ENCODE data around the gene PCDHB12.
"Not testable (repeated sequence)": the region's sequence is repeated elsewhere in the genome, so short reads cannot be mapped to it uniquely, and the experiment has no call there.

PCDHB12 gene

DNA sequence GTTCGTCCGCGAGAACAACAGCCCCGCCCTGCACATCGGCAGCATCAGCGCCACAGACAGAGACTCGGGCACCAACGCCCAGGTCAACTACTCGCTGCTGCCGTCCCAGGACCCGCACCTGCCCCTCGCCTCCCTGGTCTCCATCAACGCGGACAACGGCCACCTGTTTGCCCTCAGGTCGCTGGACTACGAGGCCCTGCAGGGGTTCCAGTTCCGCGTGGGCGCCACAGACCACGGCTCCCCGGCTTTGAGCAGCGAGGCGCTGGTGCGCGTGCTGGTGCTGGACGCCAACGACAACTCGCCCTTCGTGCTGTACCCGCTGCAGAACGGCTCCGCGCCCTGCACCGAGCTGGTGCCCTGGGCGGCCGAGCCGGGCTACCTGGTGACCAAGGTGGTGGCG, 1.8 kb downstream of the PCDHB12 start:
- DNase-seq (ENCODE audit: low read depth), result not testable (repeated sequence)

DNA sequence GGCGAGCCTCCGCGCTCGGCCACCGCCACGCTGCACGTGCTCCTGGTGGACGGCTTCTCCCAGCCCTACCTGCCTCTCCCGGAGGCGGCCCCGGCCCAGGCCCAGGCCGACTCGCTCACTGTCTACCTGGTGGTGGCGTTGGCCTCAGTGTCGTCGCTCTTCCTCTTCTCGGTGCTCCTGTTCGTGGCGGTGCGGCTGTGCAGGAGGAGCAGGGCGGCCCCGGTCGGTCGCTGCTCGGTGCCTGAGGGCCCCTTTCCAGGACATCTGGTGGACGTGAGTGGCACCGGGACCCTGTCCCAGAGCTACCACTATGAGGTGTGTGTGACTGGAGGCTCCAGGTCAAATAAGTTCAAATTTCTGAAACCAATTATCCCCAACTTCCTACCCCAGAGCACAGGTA, 2.3 kb downstream of the PCDHB12 start:
- not testable (repeated sequence) for DNase-seq (ENCODE audit: low read depth)

DNA sequence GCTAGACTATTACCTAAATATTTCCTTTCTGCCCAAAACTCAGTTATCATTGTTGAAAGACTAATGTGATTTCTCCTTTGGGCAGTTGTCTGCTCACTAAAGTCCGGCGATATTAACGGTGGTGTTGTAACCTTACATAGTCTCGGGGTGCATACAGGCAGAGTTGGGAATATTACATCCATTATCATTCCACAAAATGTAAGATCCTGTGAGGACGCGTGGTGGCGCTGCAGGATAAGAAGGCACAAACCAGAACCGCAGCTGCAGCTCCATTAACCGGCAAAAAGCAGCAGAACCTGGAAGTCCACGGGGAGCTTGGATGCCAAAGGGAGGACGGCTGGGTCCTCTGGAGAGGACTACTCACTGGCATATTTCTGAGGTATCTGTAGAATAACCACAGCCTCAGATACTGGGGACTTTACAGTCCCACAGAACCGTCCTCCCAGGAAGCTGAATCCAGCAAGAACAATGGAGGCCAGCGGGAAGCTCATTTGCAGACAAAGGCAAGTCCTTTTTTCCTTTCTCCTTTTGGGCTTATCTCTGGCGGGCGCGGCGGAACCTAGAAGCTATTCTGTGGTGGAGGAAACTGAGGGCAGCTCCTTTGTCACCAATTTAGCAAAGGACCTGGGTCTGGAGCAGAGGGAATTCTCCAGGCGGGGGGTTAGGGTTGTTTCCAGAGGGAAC, 5.3 kb downstream of the PCDHB12 start, which contains the start of gene PCDHB13:
TSS of gene PCDHB13 (plus strand) at position 264 of the 684 bp plus-strand sequence. CDS start at position 469, 205 bp downstream.
- DNase-seq (ENCODE audit: low read depth), result not testable (repeated sequence)

DNA sequence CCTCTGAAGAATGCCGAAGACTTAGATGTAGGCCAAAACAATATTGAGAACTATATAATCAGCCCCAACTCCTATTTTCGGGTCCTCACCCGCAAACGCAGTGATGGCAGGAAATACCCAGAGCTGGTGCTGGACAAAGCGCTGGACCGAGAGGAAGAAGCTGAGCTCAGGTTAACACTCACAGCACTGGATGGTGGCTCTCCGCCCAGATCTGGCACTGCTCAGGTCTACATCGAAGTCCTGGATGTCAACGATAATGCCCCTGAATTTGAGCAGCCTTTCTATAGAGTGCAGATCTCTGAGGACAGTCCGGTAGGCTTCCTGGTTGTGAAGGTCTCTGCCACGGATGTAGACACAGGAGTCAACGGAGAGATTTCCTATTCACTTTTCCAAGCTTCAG, 6.1 kb downstream of the PCDHB12 start:
- not testable (repeated sequence) for DNase-seq (ENCODE audit: low read depth)

DNA sequence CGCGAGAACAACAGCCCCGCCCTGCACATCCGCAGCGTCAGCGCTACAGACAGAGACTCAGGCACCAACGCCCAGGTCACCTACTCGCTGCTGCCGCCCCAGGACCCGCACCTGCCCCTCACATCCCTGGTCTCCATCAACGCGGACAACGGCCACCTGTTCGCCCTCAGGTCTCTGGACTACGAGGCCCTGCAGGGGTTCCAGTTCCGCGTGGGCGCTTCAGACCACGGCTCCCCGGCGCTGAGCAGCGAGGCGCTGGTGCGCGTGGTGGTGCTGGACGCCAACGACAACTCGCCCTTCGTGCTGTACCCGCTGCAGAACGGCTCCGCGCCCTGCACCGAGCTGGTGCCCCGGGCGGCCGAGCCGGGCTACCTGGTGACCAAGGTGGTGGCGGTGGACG, 7.0 kb downstream of the PCDHB12 start:
- DNase-seq (ENCODE audit: low read depth), result not testable (repeated sequence)

DNA sequence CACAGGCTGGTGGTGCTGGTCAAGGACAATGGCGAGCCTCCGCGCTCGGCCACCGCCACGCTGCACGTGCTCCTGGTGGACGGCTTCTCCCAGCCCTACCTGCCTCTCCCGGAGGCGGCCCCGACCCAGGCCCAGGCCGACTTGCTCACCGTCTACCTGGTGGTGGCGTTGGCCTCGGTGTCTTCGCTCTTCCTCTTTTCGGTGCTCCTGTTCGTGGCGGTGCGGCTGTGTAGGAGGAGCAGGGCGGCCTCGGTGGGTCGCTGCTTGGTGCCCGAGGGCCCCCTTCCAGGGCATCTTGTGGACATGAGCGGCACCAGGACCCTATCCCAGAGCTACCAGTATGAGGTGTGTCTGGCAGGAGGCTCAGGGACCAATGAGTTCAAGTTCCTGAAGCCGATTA, 7.5 kb downstream of the PCDHB12 start:
- DNase-seq (ENCODE audit: low read depth), result not testable (repeated sequence)

DNA sequence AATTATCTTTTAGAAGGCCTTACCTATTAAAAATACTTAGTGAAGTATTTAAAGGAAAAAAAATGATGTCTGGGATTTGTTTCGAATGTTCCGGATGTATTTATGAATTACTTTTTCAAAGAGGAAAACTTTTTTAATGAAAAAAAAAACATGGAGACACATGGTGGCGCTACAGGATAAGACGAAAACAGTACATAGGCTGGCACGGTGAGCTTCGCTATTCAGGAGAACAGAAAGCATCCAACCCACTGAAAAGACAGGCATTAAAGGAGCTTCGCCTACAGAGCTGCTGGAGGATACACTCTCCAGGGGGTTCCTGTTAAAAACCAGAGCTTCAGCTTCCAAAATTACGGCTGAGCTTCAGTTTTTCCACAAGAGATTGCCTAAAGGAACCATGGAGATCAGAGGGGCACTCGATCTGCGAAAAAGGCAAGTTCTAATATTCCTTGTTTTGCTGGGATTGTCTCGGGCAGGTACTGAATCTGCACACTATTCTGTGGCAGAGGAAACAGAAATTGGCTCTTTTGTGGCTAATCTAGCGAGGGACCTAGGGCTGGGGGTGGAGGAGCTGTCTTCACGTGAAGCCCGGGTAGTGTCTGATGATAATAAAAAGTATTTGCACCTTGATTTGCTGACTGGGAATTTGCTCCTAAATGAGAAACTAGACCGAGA, 14.7 kb downstream of the PCDHB12 start, which contains the start of gene PCDHB14:
TSS of gene PCDHB14 (plus strand) at position 232 of the 672 bp plus-strand sequence. CDS start at position 395, 163 bp downstream.
- no peak for DNase-seq (ENCODE audit: low read depth)

DNA sequence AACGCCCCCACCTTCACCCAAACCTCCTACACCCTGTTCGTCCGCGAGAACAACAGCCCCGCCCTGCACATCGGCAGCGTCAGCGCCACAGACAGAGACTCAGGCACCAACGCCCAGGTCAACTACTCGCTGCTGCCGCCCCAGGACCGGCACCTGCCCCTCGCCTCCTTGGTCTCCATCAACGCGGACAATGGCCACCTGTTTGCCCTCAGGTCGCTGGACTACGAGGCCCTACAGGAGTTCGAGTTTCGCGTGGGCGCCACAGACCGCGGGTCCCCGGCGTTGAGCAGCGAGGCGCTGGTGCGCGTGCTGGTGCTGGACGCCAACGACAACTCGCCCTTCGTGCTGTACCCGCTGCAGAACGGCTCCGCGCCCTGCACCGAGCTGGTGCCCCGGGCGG, 16.3 kb downstream of the PCDHB12 start:
- DNase-seq (ENCODE audit: low read depth), result not testable (repeated sequence)

DNA sequence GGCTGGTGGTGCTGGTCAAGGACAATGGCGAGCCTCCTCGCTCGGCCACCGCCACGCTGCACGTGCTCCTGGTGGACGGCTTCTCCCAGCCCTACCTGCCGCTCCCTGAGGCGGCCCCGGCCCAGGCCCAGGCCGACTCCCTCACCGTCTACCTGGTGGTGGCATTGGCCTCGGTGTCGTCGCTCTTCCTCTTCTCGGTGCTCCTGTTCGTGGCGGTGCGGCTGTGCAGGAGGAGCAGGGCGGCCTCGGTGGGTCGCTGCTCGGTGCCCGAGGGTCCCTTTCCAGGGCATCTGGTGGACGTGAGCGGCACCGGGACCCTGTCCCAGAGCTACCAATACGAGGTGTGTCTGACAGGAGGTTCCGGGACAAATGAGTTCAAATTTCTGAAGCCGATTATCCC, 16.9 kb downstream of the PCDHB12 start:
- not testable (repeated sequence) for DNase-seq (ENCODE audit: low read depth)

DNA sequence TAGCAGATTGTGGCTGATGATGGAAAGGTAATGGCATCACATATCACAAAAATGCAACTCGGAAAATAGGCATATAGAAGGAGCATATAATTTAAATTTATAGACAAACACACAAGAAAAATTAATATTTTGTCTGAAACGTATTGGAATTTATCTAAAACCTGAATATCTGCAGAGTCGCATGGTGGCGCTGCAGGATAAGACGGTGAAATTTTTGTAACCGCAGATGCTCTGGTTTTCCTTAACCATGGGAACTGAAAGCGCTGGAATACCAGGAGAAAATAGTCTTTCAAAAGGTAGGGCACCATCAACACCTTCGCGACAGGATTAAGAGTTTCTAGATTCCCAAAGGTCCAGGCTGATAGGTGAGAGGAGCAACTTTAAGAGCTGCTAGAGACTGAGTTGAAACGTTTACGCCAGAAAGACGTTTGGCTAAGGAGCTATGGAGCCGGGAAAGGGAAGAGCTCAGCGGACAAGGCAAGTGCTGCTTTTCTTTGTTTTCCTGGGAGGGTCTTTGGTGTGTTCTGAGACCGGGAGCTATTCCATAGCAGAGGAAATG, 25.7 kb downstream of the PCDHB12 start:
- no peak for DNase-seq (ENCODE audit: low read depth)

DNA sequence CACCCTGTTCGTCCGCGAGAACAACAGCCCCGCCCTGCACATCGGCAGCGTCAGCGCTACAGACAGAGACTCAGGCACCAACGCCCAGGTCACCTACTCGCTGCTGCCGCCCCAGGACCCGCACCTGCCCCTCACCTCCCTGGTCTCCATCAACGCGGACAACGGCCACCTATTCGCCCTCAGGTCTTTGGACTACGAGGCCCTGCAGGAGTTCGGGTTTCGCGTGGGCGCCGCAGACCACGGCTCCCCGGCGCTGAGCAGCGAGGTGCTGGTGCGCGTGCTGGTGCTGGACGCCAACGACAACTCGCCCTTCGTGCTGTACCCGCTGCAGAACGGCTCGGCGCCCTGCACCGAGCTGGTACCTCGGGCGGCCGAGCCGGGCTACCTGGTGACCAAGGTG, 27.4 kb downstream of the PCDHB12 start:
- not testable (repeated sequence) for DNase-seq (ENCODE audit: low read depth)

DNA sequence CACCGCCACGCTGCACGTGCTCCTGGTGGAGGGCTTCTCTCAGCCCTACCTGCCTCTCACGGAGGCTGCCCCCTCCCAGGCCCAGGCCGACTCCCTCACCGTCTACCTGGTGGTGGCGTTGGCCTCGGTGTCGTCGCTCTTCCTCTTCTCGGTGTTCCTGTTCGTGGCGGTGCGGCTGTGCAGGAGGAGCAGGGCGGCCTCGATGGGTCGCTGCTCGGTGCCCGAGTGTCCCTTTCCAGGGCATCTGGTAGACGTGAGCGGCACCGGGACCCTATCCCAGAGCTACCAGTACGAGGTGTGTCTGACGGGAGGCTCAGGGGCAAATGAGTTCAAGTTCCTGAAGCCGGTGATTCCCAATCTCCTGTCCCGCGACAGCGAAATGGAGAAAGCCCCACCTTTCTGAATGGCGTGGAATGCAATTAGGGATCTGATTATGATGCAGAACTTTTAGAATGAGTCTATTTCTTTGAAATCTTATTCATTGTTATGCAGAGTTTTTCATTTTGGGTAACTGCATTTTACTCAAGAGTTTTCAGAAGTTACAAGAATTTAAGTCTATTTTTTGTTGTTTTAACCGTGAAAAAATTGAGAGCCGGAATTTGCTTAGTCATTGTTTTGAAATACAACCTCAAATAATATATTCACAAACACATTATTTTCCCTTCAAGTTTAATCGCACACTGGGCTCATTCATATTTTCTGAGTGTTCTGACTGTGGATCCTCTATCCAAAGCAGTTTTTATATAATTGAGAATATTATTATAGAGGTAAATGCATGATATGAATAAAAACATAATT, 28.2 kb downstream of the PCDHB12 start:
- DNase-seq (ENCODE audit: low read depth), result no peak

DNA sequence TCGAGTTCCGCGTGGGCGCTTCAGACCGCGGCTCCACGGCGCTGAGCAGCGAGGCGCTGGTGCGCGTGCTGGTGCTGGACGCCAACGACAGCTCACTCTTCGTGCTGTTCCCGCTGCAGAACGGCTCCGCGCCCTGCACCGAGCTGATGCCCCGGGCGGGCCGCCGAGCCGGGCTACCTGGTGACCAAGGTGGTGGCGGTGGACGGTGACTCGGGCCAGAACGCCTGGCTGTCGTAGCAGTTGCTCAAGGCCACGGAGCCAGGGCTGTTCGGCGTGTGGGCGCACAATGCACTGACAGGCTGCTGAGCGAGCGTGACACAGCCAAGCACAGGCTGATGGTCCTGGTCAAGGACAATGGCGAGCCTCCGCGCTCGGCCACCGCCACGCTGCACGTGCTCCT, 33.0 kb downstream of the PCDHB12 start:
- DNase-seq (ENCODE audit: low read depth), result no peak

DNA sequence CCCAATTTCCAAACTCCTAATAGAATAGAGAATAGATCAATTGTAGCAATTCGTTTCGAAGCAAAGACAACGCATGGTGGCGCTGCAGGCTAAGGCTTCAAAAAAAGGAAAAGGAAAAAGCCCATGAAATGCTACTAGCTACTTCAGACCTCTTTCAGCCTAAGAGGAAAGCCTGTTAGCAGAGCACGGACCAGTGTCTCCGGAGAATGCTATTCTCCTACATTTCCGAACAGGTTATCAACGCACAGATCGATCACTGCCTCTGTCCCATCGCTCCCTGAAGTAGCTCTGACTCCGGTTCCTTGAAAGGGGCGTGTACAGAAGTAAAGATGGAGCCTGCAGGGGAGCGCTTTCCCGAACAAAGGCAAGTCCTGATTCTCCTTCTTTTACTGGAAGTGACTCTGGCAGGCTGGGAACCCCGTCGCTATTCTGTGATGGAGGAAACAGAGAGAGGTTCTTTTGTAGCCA, 36.8 kb downstream of the PCDHB12 start, which contains the start of gene PCDHB15:
TSS of gene PCDHB15 (plus strand) at position 146 of the 468 bp plus-strand sequence. CDS start at position 330, 184 bp downstream.
- no peak for DNase-seq (ENCODE audit: low read depth)

DNA sequence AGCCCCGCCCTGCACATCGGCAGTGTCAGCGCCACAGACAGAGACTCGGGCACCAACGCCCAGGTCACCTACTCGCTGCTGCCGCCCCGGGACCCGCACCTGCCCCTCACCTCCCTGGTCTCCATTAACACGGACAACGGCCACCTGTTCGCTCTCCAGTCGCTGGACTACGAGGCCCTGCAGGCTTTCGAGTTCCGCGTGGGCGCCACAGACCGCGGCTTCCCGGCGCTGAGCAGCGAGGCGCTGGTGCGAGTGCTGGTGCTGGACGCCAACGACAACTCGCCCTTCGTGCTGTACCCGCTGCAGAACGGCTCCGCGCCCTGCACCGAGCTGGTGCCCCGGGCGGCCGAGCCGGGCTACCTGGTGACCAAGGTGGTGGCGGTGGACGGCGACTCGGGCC, 38.5 kb downstream of the PCDHB12 start:
- DNase-seq (ENCODE audit: low read depth), result not testable (repeated sequence)

DNA sequence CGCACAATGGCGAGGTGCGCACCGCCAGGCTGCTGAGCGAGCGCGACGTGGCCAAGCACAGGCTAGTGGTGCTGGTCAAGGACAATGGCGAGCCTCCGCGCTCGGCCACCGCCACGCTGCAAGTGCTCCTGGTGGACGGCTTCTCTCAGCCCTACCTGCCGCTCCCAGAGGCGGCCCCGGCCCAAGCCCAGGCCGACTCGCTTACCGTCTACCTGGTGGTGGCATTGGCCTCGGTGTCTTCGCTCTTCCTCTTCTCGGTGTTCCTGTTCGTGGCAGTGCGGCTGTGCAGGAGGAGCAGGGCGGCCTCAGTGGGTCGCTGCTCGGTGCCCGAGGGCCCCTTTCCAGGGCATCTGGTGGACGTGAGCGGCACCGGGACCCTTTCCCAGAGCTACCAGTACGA, 38.9 kb downstream of the PCDHB12 start:
- not testable (repeated sequence) for DNase-seq (ENCODE audit: low read depth)

DNA sequence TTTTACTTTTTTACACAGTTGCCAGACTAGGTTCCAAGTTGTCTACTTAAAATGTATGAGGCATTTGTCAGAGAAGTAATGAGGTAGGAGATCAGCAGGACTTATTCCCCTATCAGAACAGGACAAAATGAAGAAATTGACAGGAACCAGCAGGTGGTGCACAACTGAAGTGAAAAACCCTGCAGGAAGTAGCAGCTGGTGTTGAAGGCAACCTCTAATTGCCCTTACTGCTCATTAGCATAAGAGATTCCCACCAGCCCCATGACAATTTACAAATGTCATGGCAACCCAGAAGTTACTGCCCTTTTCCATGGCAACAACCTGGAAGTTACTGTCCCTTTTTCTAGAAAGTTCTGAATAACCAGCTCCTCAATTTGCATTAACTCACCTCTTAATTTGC, 42.1 kb downstream of the PCDHB12 start:
- no peak for DNase-seq (ENCODE audit: low read depth)

DNA sequence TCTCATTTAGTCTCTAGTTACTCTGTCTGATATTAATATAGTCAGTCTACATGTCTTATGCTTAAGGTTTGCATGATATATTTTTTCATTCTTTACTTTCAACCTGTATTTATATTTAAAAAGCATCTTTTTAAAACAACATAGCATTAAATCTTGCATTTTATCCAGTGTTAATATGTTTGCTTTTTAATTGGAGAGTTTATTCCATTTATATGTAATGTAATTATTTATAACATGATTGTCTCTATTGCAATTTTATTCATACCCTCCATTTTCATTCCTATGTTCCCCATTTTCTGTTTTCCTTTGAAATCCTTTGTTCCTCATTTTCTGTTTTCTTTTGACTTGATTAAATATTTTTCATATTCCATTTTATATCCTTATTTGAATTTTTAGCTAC, 49.9 kb downstream of the PCDHB12 start:
- DNase-seq (ENCODE audit: low read depth), result no peak

DNA sequence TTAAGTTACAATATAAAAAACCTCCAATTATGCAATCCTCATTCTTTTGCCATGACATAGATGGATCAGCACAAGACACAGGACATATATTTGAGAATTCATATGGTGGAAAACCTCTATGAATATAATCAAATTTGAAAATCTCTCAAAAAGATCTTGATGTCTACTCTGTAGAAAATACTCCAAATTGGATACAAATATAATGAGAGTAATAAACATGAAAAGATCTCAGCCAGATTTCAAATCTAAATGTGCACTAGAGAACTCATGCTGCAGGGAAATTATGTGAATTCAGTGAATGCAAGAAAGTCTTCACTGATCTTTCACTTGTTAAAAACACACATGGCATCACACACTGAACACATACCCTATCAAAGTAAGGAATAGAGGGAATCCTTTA, 50.4 kb downstream of the PCDHB12 start:
- DNase-seq (ENCODE audit: low read depth), result no peak

DNA sequence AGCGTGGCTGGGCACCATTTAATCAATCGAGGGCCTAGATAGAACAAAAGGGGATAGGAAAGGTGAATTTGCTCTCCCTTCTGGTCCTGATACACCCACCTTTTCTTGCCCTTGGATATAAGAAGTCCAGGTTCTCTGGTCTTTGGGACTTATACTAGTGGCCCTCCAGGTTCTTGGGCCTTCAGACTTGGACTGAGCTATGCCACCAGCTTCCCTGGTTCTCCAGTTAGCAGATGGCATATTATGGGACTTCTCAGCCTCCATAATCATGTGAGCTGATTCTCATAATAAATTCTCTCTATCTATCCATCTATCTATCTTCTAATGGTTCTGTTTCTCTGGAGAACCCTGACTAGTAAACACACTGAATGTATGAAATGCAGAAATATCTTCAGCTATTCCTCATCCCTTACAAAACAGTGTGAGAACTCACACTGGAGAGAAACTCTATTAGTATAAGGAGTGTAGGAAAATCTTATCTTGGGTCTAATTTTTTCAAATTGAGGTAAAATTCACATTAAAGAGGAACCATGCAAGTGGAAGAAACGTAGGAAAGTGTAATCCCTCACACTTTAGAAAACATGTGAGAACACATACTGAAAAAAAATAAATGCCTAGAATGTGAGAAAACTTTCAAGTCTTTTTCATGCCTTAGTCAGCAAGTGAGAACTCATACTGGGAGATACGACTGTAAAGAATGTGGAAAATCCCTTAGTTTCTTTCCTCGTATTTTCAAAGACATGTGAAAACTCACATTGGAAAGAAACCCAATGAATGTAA, 52.1 kb downstream of the PCDHB12 start:
- DNase-seq (ENCODE audit: low read depth), result no peak

DNA sequence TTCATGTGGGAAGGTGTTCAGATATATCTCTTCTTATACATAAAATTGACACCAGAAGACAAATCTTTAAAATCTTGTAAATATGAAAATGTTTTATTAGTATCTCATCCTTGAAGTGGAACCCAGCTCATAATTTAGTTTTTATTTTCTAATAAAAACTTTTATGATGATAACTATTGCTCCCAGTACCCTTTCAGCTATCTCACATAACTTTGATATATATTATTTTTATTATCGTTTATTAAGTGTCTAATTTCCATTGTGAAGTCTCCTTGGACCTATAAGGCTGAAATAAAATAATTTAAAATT, 52.7 kb downstream of the PCDHB12 start:
- no peak for DNase-seq (ENCODE audit: low read depth)
